ENCODE measurements around the gene WHAMM.

WHAMM gene

DNA sequence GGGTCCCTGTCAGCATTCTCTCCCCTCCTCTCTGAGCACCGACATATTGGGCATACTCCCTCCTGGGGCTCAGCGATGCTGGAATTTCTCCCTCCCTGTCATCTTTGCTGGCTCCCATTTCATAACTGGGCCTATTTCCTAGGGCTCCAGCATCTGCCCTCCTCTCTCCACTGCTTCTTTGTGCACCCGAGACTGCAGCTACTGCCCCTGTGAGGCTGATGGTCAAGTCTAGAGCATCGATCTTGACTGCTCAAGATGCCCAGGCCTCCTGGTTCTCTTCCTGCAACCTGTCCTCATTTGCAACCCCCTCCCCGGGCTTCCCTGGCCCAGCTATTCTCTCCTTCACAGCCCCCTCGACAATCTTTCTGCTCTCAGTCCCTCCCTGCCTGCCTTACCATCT lies 53.5 kb downstream of the WHAMM start:
- no peak for TF ChIP-seq YY1 (IDR thresholded peaks at IDR 0.05; ENCODE audit: low read depth)
- no peak for TF ChIP-seq RAD21 (IDR thresholded peaks at IDR 0.05; ENCODE audit: low read depth)
- TF ChIP-seq, protein P1, sequence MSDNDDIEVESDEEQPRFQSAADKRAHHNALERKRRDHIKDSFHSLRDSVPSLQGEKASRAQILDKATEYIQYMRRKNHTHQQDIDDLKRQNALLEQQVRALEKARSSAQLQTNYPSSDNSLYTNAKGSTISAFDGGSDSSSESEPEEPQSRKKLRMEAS (IDR thresholded peaks at IDR 0.05) = no peak
- no peak for TF ChIP-seq NFIC (IDR thresholded peaks at IDR 0.05)
- TF ChIP-seq ZBTB7A (IDR thresholded peaks at IDR 0.05; ENCODE audit: low read depth) = no peak
- no peak for TF ChIP-seq TAF1 (IDR thresholded peaks at IDR 0.05; ENCODE audit: low read depth)

DNA sequence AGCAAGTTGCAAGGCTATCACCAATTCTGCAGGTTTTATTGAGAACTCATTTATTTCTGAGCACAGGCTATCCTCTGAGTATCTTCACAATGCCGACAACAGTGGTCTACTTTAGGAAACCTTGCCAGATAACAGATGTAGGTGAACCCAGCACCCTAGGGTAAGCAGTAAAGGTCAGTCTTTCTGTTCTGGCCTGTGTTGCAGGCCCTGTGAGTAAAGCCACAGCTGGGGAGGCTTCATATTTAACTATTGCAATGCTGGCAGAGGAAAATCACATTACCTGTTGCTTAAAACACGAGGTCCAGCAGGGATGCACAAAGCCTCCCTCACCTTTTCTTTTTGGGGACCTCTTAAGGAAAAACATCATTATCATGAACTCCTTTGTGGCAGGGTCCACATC lies 55.5 kb downstream of the WHAMM start:
- TF ChIP-seq EGR1 (IDR thresholded peaks at IDR 0.05) = no peak
- TF ChIP-seq TEAD4 (IDR thresholded peaks at IDR 0.05) = no peak
- TF ChIP-seq, protein P2, sequence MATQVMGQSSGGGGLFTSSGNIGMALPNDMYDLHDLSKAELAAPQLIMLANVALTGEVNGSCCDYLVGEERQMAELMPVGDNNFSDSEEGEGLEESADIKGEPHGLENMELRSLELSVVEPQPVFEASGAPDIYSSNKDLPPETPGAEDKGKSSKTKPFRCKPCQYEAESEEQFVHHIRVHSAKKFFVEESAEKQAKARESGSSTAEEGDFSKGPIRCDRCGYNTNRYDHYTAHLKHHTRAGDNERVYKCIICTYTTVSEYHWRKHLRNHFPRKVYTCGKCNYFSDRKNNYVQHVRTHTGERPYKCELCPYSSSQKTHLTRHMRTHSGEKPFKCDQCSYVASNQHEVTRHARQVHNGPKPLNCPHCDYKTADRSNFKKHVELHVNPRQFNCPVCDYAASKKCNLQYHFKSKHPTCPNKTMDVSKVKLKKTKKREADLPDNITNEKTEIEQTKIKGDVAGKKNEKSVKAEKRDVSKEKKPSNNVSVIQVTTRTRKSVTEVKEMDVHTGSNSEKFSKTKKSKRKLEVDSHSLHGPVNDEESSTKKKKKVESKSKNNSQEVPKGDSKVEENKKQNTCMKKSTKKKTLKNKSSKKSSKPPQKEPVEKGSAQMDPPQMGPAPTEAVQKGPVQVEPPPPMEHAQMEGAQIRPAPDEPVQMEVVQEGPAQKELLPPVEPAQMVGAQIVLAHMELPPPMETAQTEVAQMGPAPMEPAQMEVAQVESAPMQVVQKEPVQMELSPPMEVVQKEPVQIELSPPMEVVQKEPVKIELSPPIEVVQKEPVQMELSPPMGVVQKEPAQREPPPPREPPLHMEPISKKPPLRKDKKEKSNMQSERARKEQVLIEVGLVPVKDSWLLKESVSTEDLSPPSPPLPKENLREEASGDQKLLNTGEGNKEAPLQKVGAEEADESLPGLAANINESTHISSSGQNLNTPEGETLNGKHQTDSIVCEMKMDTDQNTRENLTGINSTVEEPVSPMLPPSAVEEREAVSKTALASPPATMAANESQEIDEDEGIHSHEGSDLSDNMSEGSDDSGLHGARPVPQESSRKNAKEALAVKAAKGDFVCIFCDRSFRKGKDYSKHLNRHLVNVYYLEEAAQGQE (IDR thresholded peaks at IDR 0.05; ENCODE audit: low read depth) = no peak
- TF ChIP-seq, protein P1 (IDR thresholded peaks at IDR 0.05) = no peak
- TF ChIP-seq EP300 (IDR thresholded peaks at IDR 0.05; ENCODE audit: borderline replicate concordance) = no peak
- no peak for TF ChIP-seq CEBPB (IDR thresholded peaks at IDR 0.05)
- TF ChIP-seq, protein P3, sequence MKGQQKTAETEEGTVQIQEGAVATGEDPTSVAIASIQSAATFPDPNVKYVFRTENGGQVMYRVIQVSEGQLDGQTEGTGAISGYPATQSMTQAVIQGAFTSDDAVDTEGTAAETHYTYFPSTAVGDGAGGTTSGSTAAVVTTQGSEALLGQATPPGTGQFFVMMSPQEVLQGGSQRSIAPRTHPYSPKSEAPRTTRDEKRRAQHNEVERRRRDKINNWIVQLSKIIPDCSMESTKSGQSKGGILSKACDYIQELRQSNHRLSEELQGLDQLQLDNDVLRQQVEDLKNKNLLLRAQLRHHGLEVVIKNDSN (IDR thresholded peaks at IDR 0.05) = no peak
- TF ChIP-seq CREB1 (IDR thresholded peaks at IDR 0.05; ENCODE audit: low read depth) = no peak
- no peak for TF ChIP-seq TAF1 (IDR thresholded peaks at IDR 0.05; ENCODE audit: low read depth)
- TF ChIP-seq TCF12 (IDR thresholded peaks at IDR 0.05; ENCODE audit: low read depth) = no peak
- no peak for TF ChIP-seq FOXM1 (IDR thresholded peaks at IDR 0.05; ENCODE audit: borderline replicate concordance, low read depth)
- TF ChIP-seq RAD21 (IDR thresholded peaks at IDR 0.05; ENCODE audit: low read depth) = no peak
- TF ChIP-seq NFIC (IDR thresholded peaks at IDR 0.05) = no peak
- TF ChIP-seq YY1 (IDR thresholded peaks at IDR 0.05; ENCODE audit: low read depth) = no peak
- TF ChIP-seq ZBTB7A (IDR thresholded peaks at IDR 0.05; ENCODE audit: low read depth) = no peak

DNA sequence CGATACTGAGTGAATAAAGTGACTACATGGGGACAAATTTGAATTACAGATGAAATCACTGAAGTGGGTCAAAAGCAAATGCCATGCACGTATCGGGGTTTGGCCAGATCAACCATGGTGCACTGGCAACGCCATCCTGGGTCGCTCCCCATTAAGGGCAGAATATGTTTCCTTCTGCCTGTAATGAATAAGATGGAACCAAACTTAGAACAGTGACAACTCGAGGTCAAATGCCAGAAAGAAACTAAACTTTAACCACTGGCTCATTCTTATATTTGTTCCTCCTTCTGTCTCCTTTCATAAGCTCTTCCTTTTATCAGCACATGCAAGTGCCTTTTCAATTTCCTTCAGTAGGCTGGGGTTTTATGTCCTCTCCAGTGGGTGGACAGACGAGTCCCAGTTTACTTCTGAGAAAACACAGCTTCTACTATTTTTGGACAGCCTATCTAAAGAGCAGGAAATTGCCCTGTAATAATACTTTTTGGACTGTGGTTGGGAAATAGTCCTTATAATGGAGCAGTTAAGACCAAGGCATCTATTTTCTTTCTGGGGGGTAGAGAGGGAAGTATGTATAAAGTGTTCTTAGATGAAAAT lies 61.4 kb downstream of the WHAMM start:
- TF ChIP-seq YY1 (IDR thresholded peaks at IDR 0.05; ENCODE audit: low read depth) = no peak
- TF ChIP-seq, protein P3 (IDR thresholded peaks at IDR 0.05) = no peak
- no peak for TF ChIP-seq TEAD4 (IDR thresholded peaks at IDR 0.05)
- TF ChIP-seq EP300 (IDR thresholded peaks at IDR 0.05; ENCODE audit: borderline replicate concordance) = no peak
- no peak for TF ChIP-seq ZBTB7A (IDR thresholded peaks at IDR 0.05; ENCODE audit: low read depth)
- no peak for TF ChIP-seq TCF12 (IDR thresholded peaks at IDR 0.05; ENCODE audit: low read depth)
- TF ChIP-seq RAD21 (IDR thresholded peaks at IDR 0.05; ENCODE audit: low read depth) = no peak
- TF ChIP-seq, protein P1 (IDR thresholded peaks at IDR 0.05) = no peak
- TF ChIP-seq FOXM1 (IDR thresholded peaks at IDR 0.05; ENCODE audit: borderline replicate concordance, low read depth) = no peak
- TF ChIP-seq TAF1 (IDR thresholded peaks at IDR 0.05; ENCODE audit: low read depth) = no peak
- no peak for TF ChIP-seq CREB1 (IDR thresholded peaks at IDR 0.05; ENCODE audit: low read depth)
- no peak for TF ChIP-seq NFIC (IDR thresholded peaks at IDR 0.05)
- no peak for TF ChIP-seq CEBPB (IDR thresholded peaks at IDR 0.05)
- TF ChIP-seq, protein P2 (IDR thresholded peaks at IDR 0.05; ENCODE audit: low read depth) = no peak
- no peak for TF ChIP-seq EGR1 (IDR thresholded peaks at IDR 0.05)

DNA sequence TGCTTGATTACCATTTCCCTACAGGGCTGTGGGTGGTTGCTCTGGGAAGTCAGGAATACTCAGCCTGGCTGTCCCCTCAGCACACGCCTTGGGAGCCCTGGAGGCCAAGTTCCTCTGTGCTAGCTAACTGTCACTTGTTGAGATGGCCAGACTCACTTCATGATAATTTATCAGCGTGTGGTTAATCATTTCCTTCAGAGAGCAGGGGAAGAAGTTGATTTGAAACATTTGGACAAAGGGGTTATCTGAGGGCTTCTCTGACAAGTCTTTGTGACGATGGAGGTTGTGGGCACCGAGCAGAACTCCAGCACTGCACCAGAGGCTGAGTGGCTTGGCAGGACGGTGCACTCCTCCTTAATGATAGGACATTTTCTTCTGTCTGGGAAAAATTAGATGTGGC lies 61.9 kb downstream of the WHAMM start:
- TF ChIP-seq CREB1 (IDR thresholded peaks at IDR 0.05; ENCODE audit: low read depth) (no peak), TCF12 (IDR thresholded peaks at IDR 0.05; ENCODE audit: low read depth) (no peak), ZBTB7A (IDR thresholded peaks at IDR 0.05; ENCODE audit: low read depth) (no peak), YY1 (IDR thresholded peaks at IDR 0.05; ENCODE audit: low read depth) (no peak), CEBPB (IDR thresholded peaks at IDR 0.05) (no peak), EGR1 (IDR thresholded peaks at IDR 0.05) (no peak), EP300 (IDR thresholded peaks at IDR 0.05; ENCODE audit: borderline replicate concordance) (no peak), TAF1 (IDR thresholded peaks at IDR 0.05; ENCODE audit: low read depth) (no peak)
- TF ChIP-seq, protein P2 (IDR thresholded peaks at IDR 0.05; ENCODE audit: low read depth) = no peak
- TF ChIP-seq, protein P1 (IDR thresholded peaks at IDR 0.05) = no peak
